Right lobe of liver (tissue), 6 donors: ENCODE results near the gene ANKRD18B. TPM values are rescaled to one million over a fixed set of nuclear protein-coding genes. Genes with fewer than 3 reads are reported as not detected.
"Not testable (repeated sequence)": the region's sequence is repeated elsewhere in the genome, so short reads cannot be mapped to it uniquely, and the experiment has no call there.

ENCODE experiments used
- ATAC-seq, 4 donors: fragments of 200-7000 bp; cut with Tn5 transposase; one replicate each; pipeline ENCODE4 v1.9.1; 2020; ENCODE audit warnings: mild to moderate bottlenecking in 4 of 4, moderate library complexity in 4 of 4
- DNase-seq, 3 donors: peaks; one replicate each; pipeline ENCODE4 v3.0.0-alpha.2; 2020
- H3K27ac ChIP-seq, 3 donors: fragments of 200-600 bp; one replicate each; pipeline ENCODE4 v1.8.0; 2022
- H3K27me3 ChIP-seq, 2 donors: fragments of 200-600 bp; one replicate each; pipeline ENCODE4 v1.8.0; 2022
- H3K36me3 ChIP-seq, 4 donors: fragments of 200-600 bp; sonication (generic) in 1 of 4; one replicate each; pipeline versions ENCODE4 v1.5.1 to v1.8.0; 2017 to 2022; ENCODE audit warnings: control low read depth in 1 of 4
- H3K4me1 ChIP-seq, 4 donors: fragments of 200-600 bp; sonication (generic) in 1 of 4; one replicate each; pipeline versions ENCODE4 v1.5.1 to v1.8.0; 2017 to 2022; ENCODE audit warnings: control low read depth in 1 of 4
- H3K4me3 ChIP-seq, 3 donors: fragments of 200-600 bp; one replicate each; pipeline ENCODE4 v1.8.0; 2022
- H3K9me3 ChIP-seq, 4 donors: fragments of 200-600 bp; sonication (generic) in 1 of 4; one replicate each; pipeline versions ENCODE4 v1.5.1 to v1.8.0; 2017 to 2022; ENCODE audit warnings: control low read depth in 1 of 4
- CTCF ChIP-seq, 4 donors: fragments of 200-600 bp in 3 of 4; fragments of 450-650 bp in 1 of 4; IDR thresholded peaks; one replicate each; pipeline versions ENCODE4 v1.5.1 to v1.8.0; 2016 to 2022; ENCODE audit warnings: antibody characterized with exemption in 4 of 4, mild to moderate bottlenecking in 2 of 4
- POLR2A ChIP-seq: fragments of 450-650 bp; IDR thresholded peaks from one replicate; pipeline ENCODE4 v1.6.1; 2017; ENCODE audit warnings: antibody characterized with exemption, mild to moderate bottlenecking
- WGBS: methylation state at CpG from one replicate; pipeline ENCODE4 v1.1.6; 2018; ENCODE audit warnings: low coverage, low lambda C conversion rate; ENCODE audit not compliant: insufficient coverage; ENCODE audit errors: missing lambda C conversion rate; 5-methylcytosine and 5-hydroxymethylcytosine counted together
- intact Hi-C, 2 donors: fragments of 100-400 bp; cut with DNase I; formaldehyde crosslinking; loops; one replicate each; pipeline versions ENCODE4 v1.11.2 to v1.14.1; 2022
- total RNA-seq, 6 experiments: library from RNA; depleted of rRNA in 2 of 6; stranded (reverse); fragments of >200 nt in 2 of 6; fragmentation: NEBNext Ultra II Directional in 3 of 6; extraction: Animal tissue kit (Norgen Biotek cat#: 25700) in 3 of 6; gene quantifications; one replicate each; pipeline versions ENCODE4 v1.1.0 to v1.2.4, GENCODE V29; 2016 to 2023
- donor health status: DM: no; HTN: yes; CAD: no.
- donor health status: DM: no; HTN: no; CAD: no.
- donor health status: DM: no; HTN: no; CAD: no.
- donor health status: DM: no; HTN: yes; CAD: no.
- donor health status: DM: no; HTN: yes; CAD: no.

The ANKRD18B gene
- total RNA-seq, 6 experiments from 2014 or later = 0.06 to 1.3 (median 0.39) TPM; not detected in 3

GRCh38 chr9:33506626-33507370 lies 17.3 kb upstream of the ANKRD18B start:
- Histone ChIP-seq H3K27ac (peak overlapping the region in 1 of 3 donors; percentile 32), H3K4me1 (no peaks in the 10 kb centered on the region), H3K36me3 (no peaks in the 10 kb centered on the region), H3K4me3 (no peak overlapping the region), H3K9me3 (no peaks in the 10 kb centered on the region), H3K27me3 (no peaks in the 10 kb centered on the region)
- intact Hi-C loops = no loop called here
- no peak for DNase-seq
- TF ChIP-seq CTCF (IDR thresholded peaks at IDR 0.05) (no peak), POLR2A (no peak)
- WGBS = 32% methylated on average over 6 of the region's 7 CpGs
- ATAC-seq = peak; percentile 41 to 76 (median 50)

- no peak for TF ChIP-seq CTCF (IDR thresholded peaks at IDR 0.05)
- TF ChIP-seq POLR2A = no peak
- Histone ChIP-seq H3K27me3 (no peaks in the 10 kb centered on the region), H3K36me3 (no peaks in the 10 kb centered on the region), H3K27ac (peak overlapping the region; percentile 54 to 80 (median 71)), H3K9me3 (no peaks in the 10 kb centered on the region), H3K4me1 (no peaks in the 10 kb centered on the region), H3K4me3 (peak overlapping the region; percentile 38 to 57 (median 54))
- ATAC-seq (peak; percentile 88 to 91 (median 89)), DNase-seq (peak; percentile 54 to 72 (median 67))
- intact Hi-C loops = no loop called here
- 10% methylated on average over 24 of the region's 32 CpGs for WGBS
Measured at GRCh38 chr9:33510262-33511183, 13.5 kb upstream of the ANKRD18B start.

- intact Hi-C loops = not testable (repeated sequence)
Measured at GRCh38 chr9:33511184-33511517, 12.9 kb upstream of the ANKRD18B start.

GRCh38 chr9:33512535-33512934 lies 11.5 kb upstream of the ANKRD18B start:
- H3K9me3 ChIP-seq, H3K36me3 ChIP-seq, ATAC-seq, H3K4me1 ChIP-seq, H3K27ac ChIP-seq, DNase-seq, intact Hi-C loops, H3K4me3 ChIP-seq, H3K27me3 ChIP-seq: not testable (repeated sequence)
- WGBS = 97% methylated on average over 2 of the region's 2 CpGs

More at GRCh38 chr9:33511184-33511517, 12.9 kb upstream of the ANKRD18B start:
- WGBS = 0% methylated on average over 8 of the region's 8 CpGs
- not testable (repeated sequence) for DNase-seq, H3K9me3 ChIP-seq, H3K27me3 ChIP-seq, H3K4me1 ChIP-seq, ATAC-seq, H3K36me3 ChIP-seq
- Histone ChIP-seq H3K27ac (peak overlapping the region; percentile 54 to 80 (median 71)), H3K4me3 (peak overlapping the region; percentile 38 to 57 (median 54))

- 40% methylated on average over 1 of the region's 2 CpGs for WGBS
- H3K9me3 ChIP-seq, DNase-seq, intact Hi-C loops, H3K4me3 ChIP-seq, H3K27me3 ChIP-seq, H3K4me1 ChIP-seq, ATAC-seq, H3K36me3 ChIP-seq, H3K27ac ChIP-seq: not testable (repeated sequence)
Measured at GRCh38 chr9:33515342-33515995, 8.6 kb upstream of the ANKRD18B start.

GRCh38 chr9:33516397-33516796 lies 7.7 kb upstream of the ANKRD18B start:
- H3K4me1 ChIP-seq, H3K9me3 ChIP-seq, H3K36me3 ChIP-seq, intact Hi-C loops, H3K4me3 ChIP-seq, DNase-seq, ATAC-seq, H3K27ac ChIP-seq, H3K27me3 ChIP-seq: not testable (repeated sequence)
- WGBS = 100% methylated on average over 1 of the region's 1 CpG
